ENCODE results near the gene CPSF7.

DNA sequence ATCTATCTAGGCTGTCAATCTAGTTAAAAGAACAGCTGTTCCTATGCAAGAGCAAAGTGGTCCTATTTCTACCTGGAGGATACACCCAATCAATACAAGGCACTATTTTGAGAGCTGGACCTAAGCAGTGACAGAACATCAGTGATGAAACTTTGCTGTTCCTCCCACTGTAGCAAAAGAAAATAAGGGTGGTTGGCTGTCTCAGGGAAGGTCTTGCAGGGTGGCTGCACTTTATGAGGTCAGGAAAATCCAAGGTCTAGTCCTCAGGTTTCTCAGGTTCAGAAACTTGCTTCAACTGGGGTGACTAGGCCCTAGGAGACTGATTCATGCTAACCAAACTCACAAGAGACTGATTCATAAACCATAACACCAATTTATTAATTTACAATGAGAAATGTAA, 11.6 kb downstream of the CPSF7 start:
- TF ChIP-seq, protein P1, sequence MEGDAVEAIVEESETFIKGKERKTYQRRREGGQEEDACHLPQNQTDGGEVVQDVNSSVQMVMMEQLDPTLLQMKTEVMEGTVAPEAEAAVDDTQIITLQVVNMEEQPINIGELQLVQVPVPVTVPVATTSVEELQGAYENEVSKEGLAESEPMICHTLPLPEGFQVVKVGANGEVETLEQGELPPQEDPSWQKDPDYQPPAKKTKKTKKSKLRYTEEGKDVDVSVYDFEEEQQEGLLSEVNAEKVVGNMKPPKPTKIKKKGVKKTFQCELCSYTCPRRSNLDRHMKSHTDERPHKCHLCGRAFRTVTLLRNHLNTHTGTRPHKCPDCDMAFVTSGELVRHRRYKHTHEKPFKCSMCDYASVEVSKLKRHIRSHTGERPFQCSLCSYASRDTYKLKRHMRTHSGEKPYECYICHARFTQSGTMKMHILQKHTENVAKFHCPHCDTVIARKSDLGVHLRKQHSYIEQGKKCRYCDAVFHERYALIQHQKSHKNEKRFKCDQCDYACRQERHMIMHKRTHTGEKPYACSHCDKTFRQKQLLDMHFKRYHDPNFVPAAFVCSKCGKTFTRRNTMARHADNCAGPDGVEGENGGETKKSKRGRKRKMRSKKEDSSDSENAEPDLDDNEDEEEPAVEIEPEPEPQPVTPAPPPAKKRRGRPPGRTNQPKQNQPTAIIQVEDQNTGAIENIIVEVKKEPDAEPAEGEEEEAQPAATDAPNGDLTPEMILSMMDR (IDR thresholded peaks at IDR 0.05; ENCODE audit: insufficient read depth, low read length, poor library complexity, severe bottlenecking): no peak
- no peak for TF ChIP-seq EZH2phosphoT487 (conservative IDR thresholded peaks at IDR 0.05; ENCODE audit: low read length)
